HepG2 (cell line): Measurements from ENCODE around the gene PAIP2. TPM values are rescaled to one million over a fixed set of nuclear protein-coding genes. Genes with fewer than 3 reads are reported as not detected.
A peak's percentile ranks its signal among the peaks of the same experiment; 100 is the strongest.

Source experiments
- ATF5 ChIP-seq: sonication (generic); formaldehyde crosslinking; IDR thresholded peaks from 2 replicates; pipeline ENCODE4 v1.4.0; 2020; ENCODE audit warnings: mild to moderate bottlenecking, low read depth, missing genetic modification reagents
- CC2D1A ChIP-seq: sonication (generic); formaldehyde crosslinking; IDR thresholded peaks from 2 replicates; pipeline ENCODE4 v1.8.1; 2023; ENCODE audit warnings: mild to moderate bottlenecking, missing genetic modification reagents
- ESRRA ChIP-seq: sonication (generic); formaldehyde crosslinking; IDR thresholded peaks from 2 replicates; pipeline ENCODE4 v1.5.1; 2020; ENCODE audit warnings: mild to moderate bottlenecking, low read depth, missing genetic modification reagents
- FOXM1 ChIP-seq: sonication (generic); formaldehyde crosslinking; IDR thresholded peaks from 2 replicates; pipeline ENCODE4 v1.5.0; 2020; ENCODE audit warnings: missing genetic modification reagents
- NR2F2 ChIP-seq: IDR thresholded peaks from 2 replicates; pipeline ENCODE4 v1.6.1; 2012; ENCODE audit warnings: low read depth, inconsistent platforms, borderline replicate concordance
- PAX8 ChIP-seq: sonication (generic); formaldehyde crosslinking; IDR thresholded peaks from 2 replicates; pipeline ENCODE4 v1.8.0; 2022; ENCODE audit warnings: mild to moderate bottlenecking, missing genetic modification reagents, borderline replicate concordance
- SP4 ChIP-seq: sonication (generic); formaldehyde crosslinking; IDR thresholded peaks from 2 replicates; pipeline ENCODE4 v1.8.1; 2023; ENCODE audit warnings: mild to moderate bottlenecking, missing genetic modification reagents
- ZBTB44 ChIP-seq: sonication (generic); formaldehyde crosslinking; IDR thresholded peaks from 2 replicates; pipeline ENCODE4 v1.4.0; 2020; ENCODE audit warnings: missing genetic modification reagents
- ZKSCAN5 ChIP-seq: sonication (generic); formaldehyde crosslinking; IDR thresholded peaks from 2 replicates; pipeline ENCODE4 v1.5.1; 2020; ENCODE audit warnings: mild to moderate bottlenecking, missing genetic modification reagents
- ZNF124 ChIP-seq: sonication (generic); formaldehyde crosslinking; IDR thresholded peaks from 2 replicates; pipeline ENCODE4 v1.4.0; 2020; ENCODE audit warnings: missing genetic modification reagents
- ZNF513 ChIP-seq: sonication (generic); formaldehyde crosslinking; conservative IDR thresholded peaks from 2 replicates; pipeline ENCODE4 v1.5.0; 2020; ENCODE audit warnings: missing genetic modification reagents
- ZNF546 ChIP-seq: sonication (generic); formaldehyde crosslinking; conservative IDR thresholded peaks from 2 replicates; pipeline ENCODE4 v1.8.1; 2023; ENCODE audit warnings: mild to moderate bottlenecking, missing genetic modification reagents
- ZNF563 ChIP-seq: sonication (generic); formaldehyde crosslinking; IDR thresholded peaks from 2 replicates; pipeline ENCODE4 v1.8.0; 2022; ENCODE audit warnings: mild to moderate bottlenecking, moderate library complexity, missing genetic modification reagents
- ZNF772 ChIP-seq: sonication (generic); formaldehyde crosslinking; IDR thresholded peaks from 2 replicates; pipeline ENCODE4 v1.5.0; 2020; ENCODE audit warnings: mild to moderate bottlenecking, missing genetic modification reagents
- ZNF780A ChIP-seq: sonication (generic); formaldehyde crosslinking; IDR thresholded peaks from 2 replicates; pipeline ENCODE4 v1.8.0; 2022; ENCODE audit warnings: mild to moderate bottlenecking, missing genetic modification reagents, moderate library complexity
- ZNF850 ChIP-seq: sonication (generic); formaldehyde crosslinking; conservative IDR thresholded peaks from 2 replicates; pipeline ENCODE4 v1.9.0; 2021; ENCODE audit warnings: mild to moderate bottlenecking, missing genetic modification reagents
- ZUFSP ChIP-seq: sonication (generic); formaldehyde crosslinking; IDR thresholded peaks from 2 replicates; pipeline ENCODE4 v1.9.0; 2021; ENCODE audit warnings: missing genetic modification reagents, mild to moderate bottlenecking, borderline replicate concordance
- polyA plus RNA-seq, 8 experiments: library from polyadenylated mRNA; depleted of rRNA in 3 of 8; stranded (reverse) in 7 of 8; unstranded in 1 of 8; fragments of >200 nt; fragmentation: Illumina TruSeq in 4 of 8; extraction: Trizol in 4 of 8; gene quantifications; 2 replicates each; pipeline versions ENCODE4 v1.2.1 to v1.2.3, GENCODE V29; 2011 to 2016; ENCODE audit warnings: low read depth in 4 of 8, missing spikeins in 1 of 8, mixed read lengths in 1 of 8; ENCODE audit not compliant: insufficient read depth in 1 of 8
- total RNA-seq, 5 experiments: library from RNA; depleted of rRNA; stranded (reverse); fragments of >200 nt; fragmentation: Illumina TruSeq; extraction: Trizol; gene quantifications; 2 replicates each; pipeline ENCODE4 v1.2.3, GENCODE V29; 2016; ENCODE audit warnings: low read depth in 1 of 5

The PAIP2 gene
- total and polyA plus RNA-seq, 2 of the 13 experiments (the other 11 are each of a cell fraction or from before 2014, with no cell fraction given): 61.5 to 76.3 TPM

- TF ChIP-seq ZNF780A (CRISPR knock-in tag) (no peak), ZNF563 (no peak), PAX8 (CRISPR knock-in tag) (no peak), ZNF850 (CRISPR knock-in tag) (no peak), ZUFSP (no peak), ZNF772 (0 out of 2 replicates have a peak, but pooled peaks have one; percentile 19), SP4 (CRISPR knock-in tag) (no peak), ESRRA (CRISPR knock-in tag) (no peak), ZNF124 (CRISPR knock-in tag) (no peak), ATF5 (CRISPR knock-in tag) (no peak), CC2D1A (no peak), ZBTB44 (CRISPR knock-in tag) (no peak; the same call in 1 of the 2 replicates), ZNF513 (CRISPR knock-in tag) (no peak), ZKSCAN5 (CRISPR knock-in tag) (no peak), NR2F2 (no peak), FOXM1 (no peak), ZNF546 (CRISPR knock-in tag) (no peak)
These were observed 43.7 kb downstream of the PAIP2 start (continued) for GRCh38 chr5:139385061-139386049.
